ENCODE results near the gene IER5L.

Gene IER5L

GRCh38 chr9:129148463-129149204, 29.4 kb downstream of the IER5L start:
- Histone ChIP-seq H3K9ac (ENCODE audit: low read length) (no peak overlapping the region), H3K36me3 (ENCODE audit: control insufficient read depth, insufficient read depth, low read length) (peaks cover 16% of the 10 kb centered on the region), H3K4me3 (ENCODE audit: low read length) (no peak overlapping the region), H3K27me3 (ENCODE audit: control insufficient read depth, insufficient read depth, low read length) (no peaks in the 10 kb centered on the region), H3K4me1 (ENCODE audit: control insufficient read depth, insufficient read depth, low read length) (peaks cover 31% of the 10 kb centered on the region), H3K9me3 (ENCODE audit: control insufficient read depth, low read length) (no peaks in the 10 kb centered on the region)

GRCh38 chr9:129146441-129146941, 31.6 kb downstream of the IER5L start:
- peaks cover 31% of the 10 kb centered on the region for H3K36me3 ChIP-seq (ENCODE audit: control insufficient read depth, insufficient read depth, low read length)
- H3K9ac ChIP-seq (ENCODE audit: low read length): peak overlapping the region; percentile 18

GRCh38 chr9:129145841-129146292, 32.2 kb downstream of the IER5L start:
- no peaks in the 10 kb centered on the region for H3K27me3 ChIP-seq (ENCODE audit: control insufficient read depth, insufficient read depth, low read length)
- peak overlapping the region; percentile 39 for H3K9ac ChIP-seq (ENCODE audit: low read length)
- peaks cover 57% of the 10 kb centered on the region for H3K4me1 ChIP-seq (ENCODE audit: control insufficient read depth, insufficient read depth, low read length)
- H3K9me3 ChIP-seq (ENCODE audit: control insufficient read depth, low read length): no peaks in the 10 kb centered on the region
- H3K4me3 ChIP-seq (ENCODE audit: low read length): no peak overlapping the region
- H3K36me3 ChIP-seq (ENCODE audit: control insufficient read depth, insufficient read depth, low read length): peaks cover 31% of the 10 kb centered on the region

More at GRCh38 chr9:129146441-129146941, 31.6 kb downstream of the IER5L start:
- Histone ChIP-seq H3K27me3 (ENCODE audit: control insufficient read depth, insufficient read depth, low read length) (no peaks in the 10 kb centered on the region), H3K9me3 (ENCODE audit: control insufficient read depth, low read length) (no peaks in the 10 kb centered on the region), H3K4me1 (ENCODE audit: control insufficient read depth, insufficient read depth, low read length) (peaks cover 51% of the 10 kb centered on the region), H3K4me3 (ENCODE audit: low read length) (no peak overlapping the region)

DNA sequence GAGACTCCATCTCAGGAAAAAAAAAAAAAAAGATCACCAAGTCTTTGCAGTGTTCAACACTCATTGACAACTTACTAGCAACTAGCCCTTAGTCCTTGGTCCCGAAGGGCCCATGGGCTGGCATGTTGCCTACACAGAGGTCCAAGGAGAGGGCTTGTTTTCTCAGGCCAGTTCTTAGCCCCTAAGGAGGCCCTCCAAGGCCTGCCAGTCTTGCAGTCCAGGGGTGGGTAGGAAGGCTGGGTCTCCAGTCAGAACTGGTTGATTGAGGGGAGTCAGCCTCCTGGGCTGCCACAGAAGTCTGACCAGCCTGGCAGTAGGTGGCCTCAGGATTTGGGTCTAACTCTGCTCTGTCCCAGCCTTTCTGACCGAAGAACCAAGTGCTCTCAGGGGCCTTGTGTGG, 32.7 kb downstream of the IER5L start:
- H3K27me3 ChIP-seq (ENCODE audit: control insufficient read depth, insufficient read depth, low read length): no peaks in the 10 kb centered on the region
- no peak overlapping the region for H3K4me3 ChIP-seq (ENCODE audit: low read length)
- peaks cover 31% of the 10 kb centered on the region for H3K36me3 ChIP-seq (ENCODE audit: control insufficient read depth, insufficient read depth, low read length)
- no peaks in the 10 kb centered on the region for H3K9me3 ChIP-seq (ENCODE audit: control insufficient read depth, low read length)
- peak overlapping the region; percentile 39 for H3K9ac ChIP-seq (ENCODE audit: low read length)
- peaks cover 61% of the 10 kb centered on the region for H3K4me1 ChIP-seq (ENCODE audit: control insufficient read depth, insufficient read depth, low read length)

GRCh38 chr9:129143031-129143927, 34.8 kb downstream of the IER5L start:
- H3K9me3 ChIP-seq (ENCODE audit: control insufficient read depth, low read length): no peaks in the 10 kb centered on the region
- H3K4me1 ChIP-seq (ENCODE audit: control insufficient read depth, insufficient read depth, low read length): peaks cover 80% of the 10 kb centered on the region
- peaks cover 18% of the 10 kb centered on the region for H3K36me3 ChIP-seq (ENCODE audit: control insufficient read depth, insufficient read depth, low read length)
- no peaks in the 10 kb centered on the region for H3K27me3 ChIP-seq (ENCODE audit: control insufficient read depth, insufficient read depth, low read length)
- H3K4me3 ChIP-seq (ENCODE audit: low read length): no peak overlapping the region
- peak overlapping the region; percentile 29 for H3K9ac ChIP-seq (ENCODE audit: low read length)

GRCh38 chr9:129142138-129142935, 35.7 kb downstream of the IER5L start:
- peaks cover 77% of the 10 kb centered on the region for H3K4me1 ChIP-seq (ENCODE audit: control insufficient read depth, insufficient read depth, low read length)
- H3K36me3 ChIP-seq (ENCODE audit: control insufficient read depth, insufficient read depth, low read length): peaks cover 18% of the 10 kb centered on the region
- H3K9me3 ChIP-seq (ENCODE audit: control insufficient read depth, low read length): no peaks in the 10 kb centered on the region
- no peaks in the 10 kb centered on the region for H3K27me3 ChIP-seq (ENCODE audit: control insufficient read depth, insufficient read depth, low read length)
- H3K9ac ChIP-seq (ENCODE audit: low read length): peak overlapping the region; percentile 29
- H3K4me3 ChIP-seq (ENCODE audit: low read length): no peak overlapping the region

DNA sequence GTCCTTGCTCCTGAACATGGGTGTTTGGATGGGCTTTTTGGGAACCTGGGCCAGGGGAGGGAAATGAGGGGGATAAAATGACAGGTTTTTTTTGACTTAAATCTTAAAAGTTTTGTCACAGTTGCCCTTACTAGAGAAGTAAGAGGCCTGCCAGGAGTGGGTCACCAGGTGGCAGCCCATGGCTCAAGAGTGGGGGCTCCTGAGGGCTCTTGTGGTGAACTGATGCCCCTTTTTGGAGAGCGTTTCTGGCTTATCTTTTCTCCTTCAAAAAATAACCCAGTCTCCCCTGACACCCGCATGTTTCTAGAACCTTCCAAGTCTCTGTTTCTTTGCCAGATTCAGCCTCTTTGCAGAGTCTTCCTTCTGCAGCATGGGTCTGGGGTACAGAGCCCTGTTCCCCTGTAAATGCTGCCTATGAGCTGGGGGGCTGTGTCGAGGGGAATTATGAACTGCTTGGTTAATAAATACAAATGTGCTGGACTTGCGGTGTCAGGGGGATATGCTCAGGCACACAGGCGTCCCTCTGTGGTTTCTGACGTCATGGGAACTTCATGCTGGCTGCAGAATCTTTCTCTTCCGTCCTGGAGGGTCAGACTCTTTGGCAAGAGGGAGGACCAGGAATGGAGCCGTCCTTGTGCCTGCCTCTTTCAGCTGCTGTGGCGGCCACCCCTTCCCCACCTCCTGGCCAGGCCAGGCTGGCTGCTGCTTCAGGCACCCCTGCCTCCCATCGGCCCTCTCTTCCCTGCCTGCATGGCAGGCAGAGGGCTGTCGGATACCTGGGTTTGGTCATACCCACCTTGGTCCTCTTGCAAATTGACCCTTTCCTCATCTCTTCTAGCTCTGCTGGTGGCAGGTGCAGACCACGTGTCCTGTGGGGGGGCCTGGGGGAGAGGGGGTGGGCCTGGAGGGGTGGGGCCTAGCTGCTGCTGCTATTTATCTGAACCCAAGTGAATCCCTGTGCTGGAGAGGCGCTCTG, 36.7 kb downstream of the IER5L start:
- no peaks in the 10 kb centered on the region for H3K27me3 ChIP-seq (ENCODE audit: control insufficient read depth, insufficient read depth, low read length)
- peak overlapping the region; percentile 72 for H3K9ac ChIP-seq (ENCODE audit: low read length)
- peaks cover 18% of the 10 kb centered on the region for H3K36me3 ChIP-seq (ENCODE audit: control insufficient read depth, insufficient read depth, low read length)
- no peak overlapping the region for H3K4me3 ChIP-seq (ENCODE audit: low read length)
- no peaks in the 10 kb centered on the region for H3K9me3 ChIP-seq (ENCODE audit: control insufficient read depth, low read length)
- peaks cover 68% of the 10 kb centered on the region for H3K4me1 ChIP-seq (ENCODE audit: control insufficient read depth, insufficient read depth, low read length)

GRCh38 chr9:129140397-129141065, 37.5 kb downstream of the IER5L start:
- Histone ChIP-seq H3K4me3 (ENCODE audit: low read length) (peak overlapping the region; percentile 34), H3K9me3 (ENCODE audit: control insufficient read depth, low read length) (no peaks in the 10 kb centered on the region), H3K27me3 (ENCODE audit: control insufficient read depth, insufficient read depth, low read length) (no peaks in the 10 kb centered on the region), H3K4me1 (ENCODE audit: control insufficient read depth, insufficient read depth, low read length) (peaks cover 60% of the 10 kb centered on the region), H3K9ac (ENCODE audit: low read length) (peak overlapping the region; percentile 95), H3K36me3 (ENCODE audit: control insufficient read depth, insufficient read depth, low read length) (peaks cover 18% of the 10 kb centered on the region)

DNA sequence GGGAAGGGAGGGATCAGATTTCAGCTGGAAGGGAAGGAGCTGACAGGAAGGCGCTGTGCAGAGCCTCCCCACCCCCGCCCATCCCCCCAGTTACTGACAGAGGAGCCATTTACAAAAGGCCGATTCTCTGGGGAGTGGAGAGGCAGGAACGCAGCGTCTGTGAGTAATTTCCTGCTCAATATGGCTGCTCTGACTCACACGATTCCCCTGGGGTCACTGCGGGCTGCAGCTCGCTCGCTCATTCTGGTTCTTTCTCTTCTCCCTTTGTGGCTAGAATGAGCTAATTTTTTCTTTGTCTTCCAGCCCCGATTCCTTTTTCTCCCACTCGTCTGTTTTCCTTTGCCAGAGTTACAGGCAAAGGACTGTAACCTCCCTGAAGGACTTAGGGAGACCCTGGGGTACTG, 38.1 kb downstream of the IER5L start:
- H3K4me1 ChIP-seq (ENCODE audit: control insufficient read depth, insufficient read depth, low read length): peaks cover 56% of the 10 kb centered on the region
- peak overlapping the region; percentile 57 for H3K4me3 ChIP-seq (ENCODE audit: low read length)
- no peaks in the 10 kb centered on the region for H3K27me3 ChIP-seq (ENCODE audit: control insufficient read depth, insufficient read depth, low read length)
- H3K9ac ChIP-seq (ENCODE audit: low read length): peak overlapping the region; percentile 95
- peaks cover 18% of the 10 kb centered on the region for H3K36me3 ChIP-seq (ENCODE audit: control insufficient read depth, insufficient read depth, low read length)
- no peaks in the 10 kb centered on the region for H3K9me3 ChIP-seq (ENCODE audit: control insufficient read depth, low read length)

- H3K4me1 ChIP-seq (ENCODE audit: control insufficient read depth, insufficient read depth, low read length): peaks cover 56% of the 10 kb centered on the region
- peak overlapping the region; percentile 57 for H3K4me3 ChIP-seq (ENCODE audit: low read length)
- H3K9me3 ChIP-seq (ENCODE audit: control insufficient read depth, low read length): no peaks in the 10 kb centered on the region
- peaks cover 18% of the 10 kb centered on the region for H3K36me3 ChIP-seq (ENCODE audit: control insufficient read depth, insufficient read depth, low read length)
- H3K27me3 ChIP-seq (ENCODE audit: control insufficient read depth, insufficient read depth, low read length): no peaks in the 10 kb centered on the region
- H3K9ac ChIP-seq (ENCODE audit: low read length): peak overlapping the region; percentile 95
Measured at GRCh38 chr9:129139233-129139992, 38.6 kb downstream of the IER5L start.

Measured in mucosa of stomach (tissue), 1 donor.